Measurements from ENCODE around the gene C2orf15. TPM values are rescaled to one million over a fixed set of nuclear protein-coding genes. Genes with fewer than 3 reads are reported as not detected.

Gene C2orf15, protein sequence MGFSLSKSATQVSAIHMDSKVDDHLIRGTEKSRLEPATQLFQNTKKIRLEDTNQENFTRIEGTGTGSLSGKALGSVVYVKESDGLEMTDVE
- 0.74 and 0.93 TPM in 2 replicates for total RNA-seq (2022)
- percentile 45 among the genes with signal in this experiment for Bru-seq, nascent RNA
- percentile 65 among the genes with signal in this experiment for BruChase-seq, experiment 1, labeled RNA remaining after a 6-hour chase
- percentile 54 among the genes with signal in this experiment for BruChase-seq, experiment 2, labeled RNA remaining after a 2-hour chase
- long read RNA-seq, partial matches to known transcripts, result 2 of 6 reads
- long read RNA-seq, other reads (novel, unspliced or antisense), result 0 of 6 reads

DNA sequence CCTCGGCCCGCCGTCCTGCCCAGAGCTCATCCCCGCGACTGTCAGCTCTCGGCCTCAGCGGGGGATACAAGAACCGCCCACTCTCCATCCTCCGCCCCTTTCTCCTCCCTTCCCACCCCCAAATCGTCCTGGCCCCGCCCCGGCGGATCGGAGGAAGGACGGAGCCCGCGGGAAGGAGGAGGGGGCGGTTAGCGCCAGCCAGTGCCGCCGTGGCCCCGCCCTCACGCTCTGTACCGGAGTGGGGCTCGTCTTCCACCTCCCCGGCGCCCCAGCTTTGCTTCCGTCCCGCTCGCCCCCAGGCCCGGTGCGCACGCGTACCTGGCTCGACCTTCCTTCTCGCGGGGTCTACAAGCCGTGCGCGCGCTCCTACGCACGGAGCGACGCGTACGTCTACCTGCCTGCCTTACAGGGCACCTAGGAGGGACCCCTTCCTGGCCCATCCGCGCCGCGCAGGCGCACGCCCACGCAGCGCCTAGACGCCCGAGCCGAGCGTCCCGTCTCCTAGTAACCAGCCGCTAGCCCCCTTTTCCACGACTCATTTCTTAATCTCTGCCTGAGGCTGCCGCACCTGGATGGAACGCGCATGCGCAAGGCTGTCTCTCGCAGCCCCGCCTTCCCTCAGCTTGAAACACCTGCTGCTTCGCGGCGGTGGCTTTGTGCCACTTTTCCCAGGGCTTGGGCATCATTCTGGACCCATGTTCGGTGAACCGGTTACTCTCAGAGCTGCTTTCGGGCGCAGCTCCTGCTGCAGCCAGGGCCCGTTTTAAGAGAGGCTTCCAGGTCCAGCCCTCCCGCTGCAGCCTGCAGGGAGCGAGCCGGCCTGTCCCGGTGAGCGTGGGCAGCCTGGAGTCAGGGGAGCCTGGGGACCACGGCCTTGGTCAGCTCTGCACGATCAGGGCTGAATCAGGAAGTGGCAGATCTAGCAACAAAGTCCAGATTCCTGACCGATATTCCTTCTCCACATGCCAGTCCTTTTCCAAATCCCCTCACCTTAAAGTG lies at the start of gene C2orf15:
C2orf15 (plus strand) TSS at position 598 of the 999 bp plus-strand sequence. CDS start 8,852 bp downstream, outside the sequence.
- ChIA-PET CTCF (interaction anchor here (0.6 to 1.1 kb wide), 5 partner anchors 15 to 358 kb away, joined by 3 to 5 read pairs (median 3); no protein-coding TSS in a partner anchor), POLR2A (interaction anchor here (0.6 to 4.6 kb wide), 27 partner anchors 8 to 1421 kb away, joined by 3 to 139 read pairs (median 4); partner anchors contain the start of genes EIF5B, LIPT1, MITD1 and MRPL30)
- no peaks in the 10 kb centered on the region for H3K27me3 Mint-ChIP-seq (ENCODE audit: insufficient read depth, unreplicated experiment)
- H3K4me3 Mint-ChIP-seq (ENCODE audit: unreplicated experiment), result peak within 1 kb of the TSS; percentile 99
- TF ChIP-seq, protein P1, sequence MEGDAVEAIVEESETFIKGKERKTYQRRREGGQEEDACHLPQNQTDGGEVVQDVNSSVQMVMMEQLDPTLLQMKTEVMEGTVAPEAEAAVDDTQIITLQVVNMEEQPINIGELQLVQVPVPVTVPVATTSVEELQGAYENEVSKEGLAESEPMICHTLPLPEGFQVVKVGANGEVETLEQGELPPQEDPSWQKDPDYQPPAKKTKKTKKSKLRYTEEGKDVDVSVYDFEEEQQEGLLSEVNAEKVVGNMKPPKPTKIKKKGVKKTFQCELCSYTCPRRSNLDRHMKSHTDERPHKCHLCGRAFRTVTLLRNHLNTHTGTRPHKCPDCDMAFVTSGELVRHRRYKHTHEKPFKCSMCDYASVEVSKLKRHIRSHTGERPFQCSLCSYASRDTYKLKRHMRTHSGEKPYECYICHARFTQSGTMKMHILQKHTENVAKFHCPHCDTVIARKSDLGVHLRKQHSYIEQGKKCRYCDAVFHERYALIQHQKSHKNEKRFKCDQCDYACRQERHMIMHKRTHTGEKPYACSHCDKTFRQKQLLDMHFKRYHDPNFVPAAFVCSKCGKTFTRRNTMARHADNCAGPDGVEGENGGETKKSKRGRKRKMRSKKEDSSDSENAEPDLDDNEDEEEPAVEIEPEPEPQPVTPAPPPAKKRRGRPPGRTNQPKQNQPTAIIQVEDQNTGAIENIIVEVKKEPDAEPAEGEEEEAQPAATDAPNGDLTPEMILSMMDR (IDR thresholded peaks at IDR 0.05; ENCODE audit: unreplicated experiment), result no peak
- no TSS peak for BruUV-seq (replicated peaks)
- no peaks in the 10 kb centered on the region for H3K36me3 Mint-ChIP-seq (ENCODE audit: insufficient read depth, unreplicated experiment)
- peaks cover 8% of the 10 kb centered on the region for H3K4me1 Mint-ChIP-seq (ENCODE audit: insufficient read depth, unreplicated experiment)
- H3K9me3 Mint-ChIP-seq (ENCODE audit: unreplicated experiment), result no peaks in the 10 kb centered on the region
- H3K27ac Mint-ChIP-seq (ENCODE audit: low read depth, unreplicated experiment), result peak within 1 kb of the TSS; percentile 92
- peak; percentile 95 for DNase-seq (ENCODE audit: unreplicated experiment)
- intact Hi-C loops (cut with micrococcal nuclease), result loop anchor here (1.0 kb wide), 1 partner anchor 14 kb away; no protein-coding TSS in a partner anchor

DNA sequence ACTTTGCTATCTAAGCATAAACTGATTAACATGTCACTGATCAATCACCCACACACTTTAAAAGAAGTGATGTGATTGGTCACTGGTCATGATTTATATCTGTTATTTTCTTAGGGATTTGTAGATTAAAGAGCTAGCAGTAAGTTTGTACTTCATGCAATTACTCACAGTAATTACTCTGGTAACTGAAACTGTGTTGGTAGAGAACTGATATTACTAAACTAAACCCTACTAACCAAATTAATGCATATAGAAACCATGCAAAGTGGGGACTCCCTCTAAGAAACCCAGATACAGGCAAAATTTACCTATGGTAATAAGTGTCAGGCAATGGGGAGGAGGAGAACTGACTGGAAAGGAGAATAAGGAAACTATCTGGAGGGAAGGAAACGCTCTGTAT lies 44.8 kb upstream of the C2orf15 start:
- no peaks in the 10 kb centered on the region for H3K27me3 Mint-ChIP-seq (ENCODE audit: insufficient read depth, unreplicated experiment)
- CTCF ChIA-PET, result interaction anchor here (0.7 kb wide), 1 partner anchor 948 kb away, joined by 3 read pairs; no protein-coding TSS in a partner anchor
- peaks cover 6% of the 10 kb centered on the region for H3K4me1 Mint-ChIP-seq (ENCODE audit: insufficient read depth, unreplicated experiment)
- H3K36me3 Mint-ChIP-seq (ENCODE audit: insufficient read depth, unreplicated experiment), result no peaks in the 10 kb centered on the region
- H3K9me3 Mint-ChIP-seq (ENCODE audit: unreplicated experiment), result peaks cover 8% of the 10 kb centered on the region
- POLR2A ChIA-PET, result interaction anchor here (1.7 kb wide), 1 partner anchor 44 kb away, joined by 5 read pairs; the partner anchor contains the start of gene C2orf15
- no peak overlapping the region for H3K27ac Mint-ChIP-seq (ENCODE audit: low read depth, unreplicated experiment)
- TF ChIP-seq, protein P1 (IDR thresholded peaks at IDR 0.05; ENCODE audit: unreplicated experiment), result no peak
- H3K4me3 Mint-ChIP-seq (ENCODE audit: unreplicated experiment), result no peak overlapping the region
- BruUV-seq (replicated peaks), result no TSS peak
- DNase-seq (ENCODE audit: unreplicated experiment), result no peak
- intact Hi-C loops (cut with micrococcal nuclease), result no loop called here

DNA sequence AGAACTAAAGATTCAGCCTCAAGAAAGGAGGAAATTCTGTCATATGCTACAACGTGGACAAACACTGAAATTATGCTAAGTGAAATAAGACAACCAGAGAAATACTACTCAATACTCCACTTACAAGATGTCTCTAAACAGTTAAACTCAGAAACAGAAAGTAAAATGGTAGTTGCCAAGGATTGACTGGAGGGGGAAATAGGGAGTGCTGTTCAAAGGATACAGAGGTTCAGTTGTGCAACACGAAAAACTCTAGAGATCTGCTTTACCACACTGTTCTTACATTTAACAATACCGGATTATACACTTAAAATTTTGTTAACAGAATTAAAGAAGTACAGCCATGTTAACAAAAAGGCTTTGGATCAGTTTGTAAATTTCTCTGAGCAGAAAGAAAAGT lies 39.8 kb upstream of the C2orf15 start:
- POLR2A ChIA-PET, result interaction anchor here (0.8 kb wide), 1 partner anchor 25 kb away, joined by 3 read pairs; no protein-coding TSS in a partner anchor
- Mint-ChIP-seq H3K36me3 (ENCODE audit: insufficient read depth, unreplicated experiment) (no peaks in the 10 kb centered on the region), H3K4me1 (ENCODE audit: insufficient read depth, unreplicated experiment) (peaks cover 8% of the 10 kb centered on the region), H3K27me3 (ENCODE audit: insufficient read depth, unreplicated experiment) (no peaks in the 10 kb centered on the region), H3K27ac (ENCODE audit: low read depth, unreplicated experiment) (peak overlapping the region; percentile 6), H3K4me3 (ENCODE audit: unreplicated experiment) (no peak overlapping the region), H3K9me3 (ENCODE audit: unreplicated experiment) (no peaks in the 10 kb centered on the region)
- no TSS peak for BruUV-seq (replicated peaks)
- TF ChIP-seq, protein P1 (IDR thresholded peaks at IDR 0.05; ENCODE audit: unreplicated experiment), result no peak
- intact Hi-C loops (cut with micrococcal nuclease), result no loop called here
- DNase-seq (ENCODE audit: unreplicated experiment), result peak; percentile 11
- CTCF ChIA-PET, result no interaction called here

All from MCF 10A (cell line).